ENCODE results near the gene DLX6. TPM values are rescaled to one million over a fixed set of nuclear protein-coding genes. Genes with fewer than 3 reads are reported as not detected.

The DLX6 gene
- total RNA-seq, 1 experiment from 2014 or later: 1.1 TPM

DNA sequence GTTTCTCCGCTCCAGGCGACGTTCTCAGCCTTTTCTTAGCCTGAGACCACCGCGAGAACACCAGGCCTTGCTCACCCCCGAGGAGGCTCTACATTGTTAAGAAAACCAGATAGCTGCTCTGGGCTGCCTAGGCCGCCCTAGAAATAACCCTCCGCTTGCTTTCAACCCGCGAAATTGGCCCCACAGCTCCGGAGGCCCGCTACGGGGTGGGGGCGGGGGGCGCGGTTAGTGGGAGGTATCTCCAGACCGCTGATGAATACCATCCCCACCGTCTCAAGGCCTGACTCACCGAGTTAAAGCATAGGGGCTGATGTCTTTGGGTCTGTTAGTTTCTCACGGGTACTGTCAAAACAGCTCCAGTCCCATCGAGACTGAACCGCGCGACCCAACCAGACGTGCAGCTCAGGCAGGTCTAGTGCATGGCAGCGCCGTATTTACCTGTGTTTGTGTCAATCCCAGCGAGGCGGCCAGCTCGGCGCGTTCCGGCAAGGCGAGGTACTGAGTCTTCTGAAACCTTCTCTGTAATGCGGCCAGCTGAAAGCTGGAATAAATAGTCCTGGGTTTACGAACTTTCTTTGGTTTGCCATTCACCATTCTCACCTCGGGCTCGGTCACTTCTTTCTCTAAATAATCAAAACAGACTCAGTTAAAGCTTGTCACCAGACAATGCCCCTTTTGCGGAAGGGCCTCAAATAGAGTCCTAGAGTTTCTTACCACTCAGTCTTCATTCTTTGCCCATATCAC, 16.6 kb downstream of the DLX6 start:
- TF ChIP-seq, protein P1, sequence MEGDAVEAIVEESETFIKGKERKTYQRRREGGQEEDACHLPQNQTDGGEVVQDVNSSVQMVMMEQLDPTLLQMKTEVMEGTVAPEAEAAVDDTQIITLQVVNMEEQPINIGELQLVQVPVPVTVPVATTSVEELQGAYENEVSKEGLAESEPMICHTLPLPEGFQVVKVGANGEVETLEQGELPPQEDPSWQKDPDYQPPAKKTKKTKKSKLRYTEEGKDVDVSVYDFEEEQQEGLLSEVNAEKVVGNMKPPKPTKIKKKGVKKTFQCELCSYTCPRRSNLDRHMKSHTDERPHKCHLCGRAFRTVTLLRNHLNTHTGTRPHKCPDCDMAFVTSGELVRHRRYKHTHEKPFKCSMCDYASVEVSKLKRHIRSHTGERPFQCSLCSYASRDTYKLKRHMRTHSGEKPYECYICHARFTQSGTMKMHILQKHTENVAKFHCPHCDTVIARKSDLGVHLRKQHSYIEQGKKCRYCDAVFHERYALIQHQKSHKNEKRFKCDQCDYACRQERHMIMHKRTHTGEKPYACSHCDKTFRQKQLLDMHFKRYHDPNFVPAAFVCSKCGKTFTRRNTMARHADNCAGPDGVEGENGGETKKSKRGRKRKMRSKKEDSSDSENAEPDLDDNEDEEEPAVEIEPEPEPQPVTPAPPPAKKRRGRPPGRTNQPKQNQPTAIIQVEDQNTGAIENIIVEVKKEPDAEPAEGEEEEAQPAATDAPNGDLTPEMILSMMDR (IDR thresholded peaks at IDR 0.05; ENCODE audit: unreplicated experiment): no peak
- H3K27ac Mint-ChIP-seq (ENCODE audit: unreplicated experiment): no peak overlapping the region
- intact Hi-C loops (cut with micrococcal nuclease; ENCODE audit: unreplicated experiment): no loop called here
- H3K4me3 Mint-ChIP-seq (ENCODE audit: low read depth, unreplicated experiment): no peak overlapping the region
- DNase-seq: no peak
- BruUV-seq (replicated peaks): no TSS peak
- CTCF ChIA-PET: no interaction called here
- H3K27me3 Mint-ChIP-seq (ENCODE audit: unreplicated experiment): peaks cover 76% of the 10 kb centered on the region
- peaks cover 21% of the 10 kb centered on the region for H3K4me1 Mint-ChIP-seq (ENCODE audit: low read depth, unreplicated experiment)
- H3K9me3 Mint-ChIP-seq (ENCODE audit: low read depth, unreplicated experiment): no peaks in the 10 kb centered on the region
- H3K36me3 Mint-ChIP-seq (ENCODE audit: insufficient read depth, unreplicated experiment): peaks cover 2% of the 10 kb centered on the region

DNA sequence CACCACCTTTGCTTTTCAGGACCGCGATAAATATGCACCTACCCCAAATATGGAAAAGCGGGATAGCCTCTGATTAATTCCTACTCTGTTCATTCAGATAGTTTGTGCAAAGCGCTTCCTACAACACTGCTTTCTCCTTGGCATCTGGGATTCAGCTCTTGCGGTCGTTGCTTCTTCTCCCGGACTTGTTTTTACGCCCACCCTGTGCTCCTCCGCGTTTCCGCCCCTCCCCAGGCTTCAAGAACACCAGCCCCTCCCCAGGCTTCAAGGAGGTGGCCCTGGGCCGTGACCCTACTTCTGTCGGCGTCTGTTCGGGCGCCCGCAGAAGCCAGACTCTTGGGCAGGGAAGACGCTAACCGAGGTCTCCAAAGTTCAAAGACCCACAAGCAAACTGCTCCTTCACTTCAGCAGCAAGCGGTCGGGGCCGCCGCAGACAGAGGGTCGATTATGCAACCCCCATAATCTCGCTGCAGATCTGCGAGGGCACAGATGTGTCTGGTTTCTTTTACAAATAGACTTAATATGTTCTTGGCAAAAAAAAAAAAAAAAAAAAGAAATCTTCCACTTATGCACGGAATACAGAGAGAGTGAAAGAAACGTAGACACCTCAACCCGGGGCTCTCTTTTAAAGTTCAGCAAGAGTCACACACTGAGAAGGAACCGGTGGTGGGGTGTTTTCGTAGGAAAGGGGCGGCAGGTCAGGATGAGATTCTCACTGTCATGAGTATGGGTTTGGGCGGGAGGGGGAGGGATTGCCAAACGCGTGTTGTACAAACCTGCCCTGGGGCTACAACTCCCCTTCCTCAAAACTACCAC, 17.3 kb downstream of the DLX6 start:
- TF ChIP-seq, protein P1 (IDR thresholded peaks at IDR 0.05; ENCODE audit: unreplicated experiment): no peak
- no TSS peak for BruUV-seq (replicated peaks)
- H3K9me3 Mint-ChIP-seq (ENCODE audit: low read depth, unreplicated experiment): no peaks in the 10 kb centered on the region
- no peak overlapping the region for H3K4me3 Mint-ChIP-seq (ENCODE audit: low read depth, unreplicated experiment)
- DNase-seq: no peak
- no peaks in the 10 kb centered on the region for H3K36me3 Mint-ChIP-seq (ENCODE audit: insufficient read depth, unreplicated experiment)
- intact Hi-C loops (cut with micrococcal nuclease; ENCODE audit: unreplicated experiment): no loop called here
- peaks cover 68% of the 10 kb centered on the region for H3K27me3 Mint-ChIP-seq (ENCODE audit: unreplicated experiment)
- H3K4me1 Mint-ChIP-seq (ENCODE audit: low read depth, unreplicated experiment): peaks cover 13% of the 10 kb centered on the region
- CTCF ChIA-PET: no interaction called here
- no peak overlapping the region for H3K27ac Mint-ChIP-seq (ENCODE audit: unreplicated experiment)

DNA sequence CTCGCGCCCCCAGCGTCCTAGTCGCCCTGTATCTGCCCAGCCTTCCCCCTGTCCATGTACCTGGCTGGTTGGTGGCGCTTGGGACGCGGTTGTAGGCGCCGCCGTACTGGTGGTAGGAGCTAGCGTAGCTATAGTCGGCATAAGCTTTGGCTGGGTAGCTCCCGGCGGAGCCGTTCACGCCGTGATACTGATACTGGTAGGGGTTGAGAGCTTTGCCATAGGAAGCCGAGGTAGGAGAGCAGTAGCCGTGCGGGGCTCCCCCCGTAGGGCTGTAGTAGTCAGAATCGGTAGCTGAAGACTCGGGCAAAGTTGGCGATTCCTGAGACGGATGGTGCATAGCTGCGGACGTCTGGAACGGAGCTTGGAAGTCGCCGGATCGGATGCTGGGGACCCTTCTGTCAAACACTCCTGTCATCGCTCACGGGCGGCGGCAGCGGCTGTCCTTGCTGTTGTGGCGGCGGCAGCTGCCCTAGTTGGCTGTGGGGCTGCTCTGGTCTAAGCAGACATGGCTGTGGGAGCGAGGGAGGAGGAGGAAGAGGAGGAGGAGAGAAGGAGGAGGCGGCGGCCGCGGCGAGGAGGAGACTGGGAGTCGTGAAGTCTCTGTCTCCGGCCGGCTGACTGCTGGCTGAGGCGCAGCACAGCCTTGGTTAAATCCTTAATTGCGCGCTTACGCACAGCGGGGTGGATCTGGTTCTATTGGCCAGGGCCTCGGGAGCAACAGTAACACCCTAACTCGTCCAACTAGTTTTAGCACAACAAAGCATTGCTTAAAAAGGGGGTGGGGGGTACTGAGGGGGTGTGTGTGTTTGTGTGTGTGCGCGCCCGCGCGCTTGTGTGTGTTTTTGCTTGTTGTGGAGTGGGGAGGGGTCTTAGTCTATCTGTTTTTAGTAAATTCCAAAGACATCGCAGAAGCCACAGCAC, 19.1 kb downstream of the DLX6 start, which contains the start of gene DLX5:
TSS of gene DLX5 (minus strand) at position 623 of the 921 bp plus-strand sequence. CDS start at position 415, 208 bp downstream.
- BruUV-seq (replicated peaks): no TSS peak
- Mint-ChIP-seq H3K9me3 (ENCODE audit: low read depth, unreplicated experiment) (no peaks in the 10 kb centered on the region), H3K27ac (ENCODE audit: unreplicated experiment) (no peak within 1 kb of the TSS), H3K27me3 (ENCODE audit: unreplicated experiment) (peaks cover 50% of the 10 kb centered on the region), H3K4me1 (ENCODE audit: low read depth, unreplicated experiment) (peaks cover 12% of the 10 kb centered on the region), H3K4me3 (ENCODE audit: low read depth, unreplicated experiment) (peak within 1 kb of the TSS; percentile 72), H3K36me3 (ENCODE audit: insufficient read depth, unreplicated experiment) (no peaks in the 10 kb centered on the region)
- intact Hi-C loops (cut with micrococcal nuclease; ENCODE audit: unreplicated experiment): no loop called here
- TF ChIP-seq, protein P1 (IDR thresholded peaks at IDR 0.05; ENCODE audit: unreplicated experiment): no peak
- CTCF ChIA-PET: interaction anchor here (0.7 kb wide), 1 partner anchor 202 kb away, joined by 7 read pairs; no protein-coding TSS in a partner anchor
- peak; percentile 17 for DNase-seq

DNA sequence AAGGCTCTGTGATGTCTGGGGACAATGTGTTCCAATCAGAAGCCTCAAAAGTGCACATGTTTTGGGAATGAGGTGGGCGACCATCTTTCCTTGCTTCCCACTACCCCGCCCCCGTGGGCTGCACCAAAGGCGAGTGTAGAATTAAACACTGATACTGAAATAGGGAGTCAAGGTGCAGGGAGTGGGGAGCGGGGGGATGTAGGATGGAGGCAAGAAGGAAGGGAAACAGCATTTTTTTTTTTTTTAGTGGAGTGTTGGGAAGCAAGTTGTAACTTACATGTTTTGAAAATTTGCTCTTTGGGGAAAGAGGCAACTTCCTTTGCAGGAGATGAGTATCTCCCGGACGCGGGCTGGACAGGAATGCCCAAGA, 19.8 kb downstream of the DLX6 start:
- no peak for DNase-seq
- intact Hi-C loops (cut with micrococcal nuclease; ENCODE audit: unreplicated experiment): no loop called here
- peaks cover 12% of the 10 kb centered on the region for H3K4me1 Mint-ChIP-seq (ENCODE audit: low read depth, unreplicated experiment)
- H3K27me3 Mint-ChIP-seq (ENCODE audit: unreplicated experiment): peaks cover 48% of the 10 kb centered on the region
- TF ChIP-seq, protein P1 (IDR thresholded peaks at IDR 0.05; ENCODE audit: unreplicated experiment): no peak
- H3K9me3 Mint-ChIP-seq (ENCODE audit: low read depth, unreplicated experiment): no peaks in the 10 kb centered on the region
- no peak overlapping the region for H3K27ac Mint-ChIP-seq (ENCODE audit: unreplicated experiment)
- H3K4me3 Mint-ChIP-seq (ENCODE audit: low read depth, unreplicated experiment): peak overlapping the region; percentile 72
- H3K36me3 Mint-ChIP-seq (ENCODE audit: insufficient read depth, unreplicated experiment): no peaks in the 10 kb centered on the region
- BruUV-seq (replicated peaks): no TSS peak
- CTCF ChIA-PET: no interaction called here
